HG03565 (cell line): ENCODE data around the gene VTCN1.

Experiments used
- ATAC-seq: cut with Tn5 transposase; IDR thresholded peaks from one replicate; pipeline ENCODE4 v1.9.1; 2021; ENCODE audit warnings: mild to moderate bottlenecking, moderate library complexity; ENCODE audit not compliant: unreplicated experiment

Gene VTCN1

GRCh38 chr1:117210386-117210785 lies 341 bp downstream of the VTCN1 start:
- no peak for ATAC-seq

- ATAC-seq: no peak
These were observed 1.6 kb downstream of the VTCN1 start for GRCh38 chr1:117209094-117209493.

GRCh38 chr1:117208580-117208979 lies 2.1 kb downstream of the VTCN1 start:
- ATAC-seq: no peak

GRCh38 chr1:117205368-117205767 lies 5.4 kb downstream of the VTCN1 start:
- ATAC-seq: no peak

GRCh38 chr1:117201808-117202207 lies 8.9 kb downstream of the VTCN1 start:
- no peak for ATAC-seq

GRCh38 chr1:117198097-117198496 lies 12.6 kb downstream of the VTCN1 start:
- no peak for ATAC-seq

- no peak for ATAC-seq
These were observed 21.0 kb downstream of the VTCN1 start for GRCh38 chr1:117189726-117190125.

- no peak for ATAC-seq
These were observed 21.8 kb downstream of the VTCN1 start for GRCh38 chr1:117188816-117189437.

GRCh38 chr1:117188170-117188815 lies 22.4 kb downstream of the VTCN1 start:
- no peak for ATAC-seq

GRCh38 chr1:117183112-117183511 lies 27.6 kb downstream of the VTCN1 start:
- ATAC-seq: no peak

GRCh38 chr1:117182319-117182718 lies 28.4 kb downstream of the VTCN1 start:
- ATAC-seq: no peak

GRCh38 chr1:117181630-117182041 lies 29.1 kb downstream of the VTCN1 start:
- no peak for ATAC-seq

- ATAC-seq: no peak
These were observed 30.4 kb downstream of the VTCN1 start for GRCh38 chr1:117180147-117180967.

GRCh38 chr1:117179471-117179870 lies 31.3 kb downstream of the VTCN1 start:
- no peak for ATAC-seq

GRCh38 chr1:117178756-117179155 lies 32.0 kb downstream of the VTCN1 start:
- no peak for ATAC-seq

- no peak for ATAC-seq
These were observed 33.4 kb downstream of the VTCN1 start for GRCh38 chr1:117177376-117177775.

GRCh38 chr1:117176579-117176978 lies 34.1 kb downstream of the VTCN1 start:
- no peak for ATAC-seq

GRCh38 chr1:117174851-117175250 lies 35.9 kb downstream of the VTCN1 start:
- ATAC-seq: no peak

GRCh38 chr1:117173691-117174090 lies 37.0 kb downstream of the VTCN1 start:
- ATAC-seq: no peak

GRCh38 chr1:117173006-117173405 lies 37.7 kb downstream of the VTCN1 start:
- no peak for ATAC-seq

GRCh38 chr1:117171900-117172511 lies 38.7 kb downstream of the VTCN1 start:
- no peak for ATAC-seq
